NCI-H1105 (cell line): Measurements from ENCODE around the gene PPARG.

Experiments
- DNase-seq: peaks from one replicate; lab custom pipeline; 2025; lab: John Stamatoyannopoulos, UW

PPARG gene

GRCh38 chr3:12415014-12415680, 126.3 kb downstream of the PPARG start:
- no peak for DNase-seq

GRCh38 chr3:12416731-12417130, 127.9 kb downstream of the PPARG start:
- DNase-seq = no peak

GRCh38 chr3:12420393-12420792, 131.5 kb downstream of the PPARG start:
- no peak for DNase-seq

GRCh38 chr3:12421132-12421531, 132.3 kb downstream of the PPARG start:
- no peak for DNase-seq

DNA sequence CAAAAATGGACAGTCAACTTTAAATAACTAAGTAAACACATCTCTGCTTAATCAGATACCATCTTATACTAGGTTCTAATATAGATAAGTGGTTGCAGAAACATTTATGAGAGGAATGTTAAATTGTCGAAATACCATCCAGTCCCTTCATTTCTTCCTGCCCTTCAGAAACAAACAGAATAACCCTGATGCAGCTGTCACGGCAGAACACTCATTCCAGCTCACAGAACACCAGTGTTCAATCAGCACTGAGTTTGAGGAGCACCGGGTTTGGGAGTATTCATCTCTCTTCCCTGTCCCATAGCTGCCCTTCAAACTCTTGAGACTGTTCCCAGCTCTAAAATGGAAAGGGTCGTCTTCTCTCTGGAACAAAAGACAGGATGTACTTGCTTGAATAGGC, 134.3 kb downstream of the PPARG start:
- DNase-seq = no peak

DNA sequence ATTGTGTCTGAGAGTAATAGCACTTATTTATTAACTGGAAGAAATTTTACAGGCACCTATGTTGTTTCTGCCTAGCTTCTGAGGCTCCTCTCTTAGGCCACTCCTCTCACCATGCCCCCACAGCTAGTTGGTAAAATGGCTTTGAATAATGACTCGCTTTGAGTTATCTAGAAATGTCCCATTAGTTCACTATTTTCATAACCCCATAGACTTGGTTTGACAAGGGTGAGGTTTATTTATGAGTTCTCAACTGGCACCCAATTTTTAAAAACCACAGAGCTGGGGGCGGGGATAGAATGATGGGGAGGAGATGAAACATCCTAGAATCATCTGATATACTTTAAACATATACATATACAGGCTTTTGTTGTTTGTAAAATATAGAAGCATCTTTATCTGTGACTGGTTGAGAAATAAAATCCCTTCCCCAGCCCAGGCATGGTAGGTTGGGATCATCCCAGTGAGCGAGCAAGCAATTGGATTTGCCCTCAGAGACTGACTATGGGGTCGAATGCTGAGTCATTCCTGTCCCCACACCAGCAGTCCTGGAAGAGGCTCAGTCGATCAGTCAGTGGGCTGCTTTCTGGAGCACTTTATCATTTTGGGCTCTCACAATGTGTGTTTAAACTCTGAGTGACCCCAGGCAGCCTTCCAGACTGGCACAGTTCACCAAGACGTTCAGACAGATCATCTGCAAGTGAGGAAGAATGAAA, 135.2 kb downstream of the PPARG start:
- no peak for DNase-seq

DNA sequence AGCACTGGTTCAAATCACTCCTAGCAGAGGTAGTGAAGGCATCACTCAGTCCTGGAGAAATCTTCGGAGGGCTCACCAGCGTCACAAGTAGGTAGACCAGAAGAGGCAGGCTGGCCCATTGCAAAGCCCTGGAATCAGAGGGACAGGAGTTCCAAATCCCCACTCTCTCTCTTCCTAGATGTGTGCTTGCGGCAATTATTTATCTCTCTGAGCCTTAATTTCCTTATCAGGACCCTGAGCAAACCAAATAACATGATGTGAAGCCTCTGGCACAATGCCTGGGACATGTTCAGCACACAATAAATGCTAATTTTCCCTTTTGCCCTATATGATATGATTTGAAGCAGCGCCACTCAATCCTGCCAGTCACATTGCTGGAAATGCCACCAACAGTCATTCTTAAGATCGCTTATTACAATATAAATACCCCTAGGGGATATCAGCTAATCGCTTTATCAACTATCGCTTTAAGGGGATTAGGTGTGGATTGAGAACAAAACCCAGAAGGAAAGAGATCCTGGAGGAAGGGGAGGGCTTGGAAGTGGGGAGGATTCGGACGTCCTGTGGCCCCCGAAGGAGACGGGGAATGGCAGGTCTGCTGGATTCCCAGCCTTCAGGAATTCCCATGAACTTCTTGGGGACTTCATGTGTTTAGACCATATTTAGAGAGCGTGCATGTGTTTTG, 135.9 kb downstream of the PPARG start:
- no peak for DNase-seq

GRCh38 chr3:12425850-12426579, 137.1 kb downstream of the PPARG start:
- DNase-seq = no peak

- DNase-seq = no peak
Observed at GRCh38 chr3:12427551-12427950, 138.7 kb downstream of the PPARG start.

GRCh38 chr3:12428126-12428525, 139.3 kb downstream of the PPARG start:
- DNase-seq = no peak

- no peak for DNase-seq
Observed at GRCh38 chr3:12430086-12430485, 141.2 kb downstream of the PPARG start.

DNA sequence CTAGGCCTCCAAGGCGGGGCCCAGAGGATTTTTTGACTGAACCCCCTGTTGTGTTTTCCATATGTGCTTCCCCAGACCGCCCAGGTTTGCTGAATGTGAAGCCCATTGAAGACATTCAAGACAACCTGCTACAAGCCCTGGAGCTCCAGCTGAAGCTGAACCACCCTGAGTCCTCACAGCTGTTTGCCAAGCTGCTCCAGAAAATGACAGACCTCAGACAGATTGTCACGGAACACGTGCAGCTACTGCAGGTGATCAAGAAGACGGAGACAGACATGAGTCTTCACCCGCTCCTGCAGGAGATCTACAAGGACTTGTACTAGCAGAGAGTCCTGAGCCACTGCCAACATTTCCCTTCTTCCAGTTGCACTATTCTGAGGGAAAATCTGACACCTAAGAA, 145.0 kb downstream of the PPARG start:
- no peak for DNase-seq

GRCh38 chr3:12436514-12437220, 147.8 kb downstream of the PPARG start:
- DNase-seq = no peak

- no peak for DNase-seq
Observed at GRCh38 chr3:12437221-12437605, 148.3 kb downstream of the PPARG start.

DNA sequence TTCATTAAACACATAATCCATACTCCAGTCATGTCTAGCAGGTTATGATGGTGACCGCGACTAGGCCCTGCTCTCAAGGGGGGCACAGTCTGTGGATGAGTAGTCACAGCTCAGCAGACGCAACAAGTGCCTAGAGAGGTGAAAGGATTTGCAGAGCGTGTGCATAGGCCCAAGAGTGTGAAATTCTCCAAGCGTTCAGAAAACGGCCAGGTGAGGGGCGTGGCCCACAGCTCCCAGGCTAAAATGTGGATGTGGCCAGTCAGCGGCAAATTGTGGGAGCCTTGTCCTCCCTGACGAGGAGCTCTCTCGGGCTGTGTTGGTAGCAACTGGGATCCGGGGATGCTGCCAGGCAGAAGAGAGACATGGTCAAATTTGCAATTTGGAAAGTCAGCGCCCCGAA, 149.0 kb downstream of the PPARG start:
- no peak for DNase-seq

GRCh38 chr3:12438318-12438717, 149.4 kb downstream of the PPARG start:
- DNase-seq = no peak

DNA sequence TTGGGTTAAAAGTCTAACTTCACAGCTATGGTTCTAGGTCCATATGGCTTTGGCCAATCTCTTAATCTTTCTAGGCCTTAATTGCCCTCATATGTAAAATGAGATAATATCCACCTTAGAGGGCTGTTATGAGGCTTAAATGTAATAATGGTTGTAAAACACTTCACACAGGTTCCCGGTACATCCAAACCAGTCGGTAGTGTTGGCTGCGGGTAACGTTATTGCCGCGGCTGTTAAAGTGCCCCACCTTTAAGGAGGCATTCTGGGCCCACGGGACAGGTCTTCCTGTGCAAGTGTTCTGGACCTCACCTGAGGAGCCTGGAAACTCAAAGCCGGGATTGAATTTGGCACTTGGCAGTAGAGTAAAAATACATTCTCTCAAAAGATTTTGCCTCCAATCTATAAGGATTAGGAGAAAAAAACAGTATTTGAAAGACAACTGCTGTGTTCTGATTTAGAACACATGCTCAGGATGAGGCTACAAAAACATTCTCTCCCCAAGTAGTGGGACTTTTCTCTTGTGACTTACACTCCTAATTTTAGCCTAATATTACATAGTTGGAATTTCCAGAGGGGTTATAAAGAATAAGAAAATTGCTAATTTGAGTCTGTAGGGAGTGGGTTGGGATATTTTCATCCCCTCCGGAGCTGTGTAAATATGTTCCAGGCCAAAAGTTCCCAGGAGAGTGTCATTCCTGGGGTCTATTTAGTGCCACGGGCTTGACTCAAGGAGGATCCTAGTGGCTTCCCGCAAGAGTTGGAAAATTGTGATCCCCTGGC, 150.5 kb downstream of the PPARG start:
- no peak for DNase-seq

DNA sequence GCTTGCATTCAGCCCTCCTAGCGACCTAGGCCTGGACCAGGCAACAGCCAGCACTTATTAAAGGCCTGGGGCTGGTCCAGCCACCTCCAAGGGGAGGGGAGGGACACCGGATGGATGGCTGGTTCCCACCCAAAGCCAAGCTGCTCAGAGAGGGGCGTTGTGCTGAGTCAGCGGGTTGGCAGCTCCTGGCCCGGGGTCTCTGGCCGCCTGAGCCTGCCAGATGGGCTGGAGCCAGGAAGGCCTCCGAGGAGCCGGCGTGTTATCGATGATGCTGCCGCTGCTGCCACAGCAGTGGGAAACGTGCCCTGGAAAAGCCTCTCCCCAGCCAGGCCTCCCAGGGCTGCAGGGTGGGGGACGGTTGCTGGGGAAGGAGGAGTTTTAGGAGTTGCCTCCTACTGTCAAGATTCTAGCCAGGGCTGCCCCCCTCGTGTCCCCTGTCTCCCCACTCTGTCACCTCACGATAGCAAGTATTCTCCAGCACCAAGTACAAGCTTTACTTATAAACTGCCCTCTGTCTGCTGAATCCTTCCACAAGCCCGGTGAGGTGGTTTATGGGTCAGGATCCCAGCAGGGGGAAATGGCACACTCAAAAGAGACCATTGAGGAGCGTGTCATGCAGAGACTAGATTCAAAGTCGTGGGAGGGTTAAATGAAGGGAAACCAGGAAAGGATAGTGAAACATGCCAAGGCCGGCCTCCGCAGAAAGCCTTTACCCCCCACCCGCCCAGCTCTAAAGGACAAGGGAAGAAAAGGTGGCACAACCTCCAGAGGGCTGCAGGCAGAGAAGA, 152.3 kb downstream of the PPARG start:
- no peak for DNase-seq

- no peak for DNase-seq
Observed at GRCh38 chr3:12442654-12443501, 154.0 kb downstream of the PPARG start.
